Lower leg skin (tissue), 3 donors: ENCODE measurements around the gene WHAMM.

Experiments used
- POLR2A ChIP-seq, 2 donors: fragments of 450-650 bp; IDR thresholded peaks; one replicate each; pipeline ENCODE4 v1.6.1; 2016 to 2017; ENCODE audit warnings: antibody characterized with exemption in 2 of 2, mild to moderate bottlenecking in 1 of 2, moderate library complexity in 1 of 2
- TF ChIP-seq, protein P1 (sequence below), 3 donors: fragments of 450-650 bp; IDR thresholded peaks; one replicate each; pipeline ENCODE4 v1.5.1; 2016; ENCODE audit warnings: antibody characterized with exemption in 3 of 3, mild to moderate bottlenecking in 3 of 3, moderate library complexity in 2 of 3

DNA sequence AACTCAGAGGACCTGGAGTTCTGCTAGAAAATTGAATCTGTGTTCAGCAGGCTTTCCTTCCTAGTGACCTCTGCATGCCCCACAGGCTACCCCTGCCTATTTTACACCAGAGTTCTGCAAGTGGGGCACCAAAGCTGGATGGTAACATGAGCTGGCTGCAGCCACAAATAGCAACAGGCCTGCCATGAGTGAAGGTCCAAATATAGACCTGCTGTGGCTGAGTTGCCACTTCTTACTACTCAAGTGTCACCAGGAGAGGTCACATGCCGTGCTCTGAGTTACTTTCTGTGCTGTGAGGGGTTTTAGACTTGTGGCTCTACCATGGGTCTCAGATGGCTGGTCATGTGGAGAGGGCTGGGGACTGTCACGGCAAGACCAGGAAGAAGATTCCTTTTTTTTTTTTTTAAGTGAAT lies 3.4 kb upstream of the WHAMM start, which contains the start of gene FSD2:
- TF ChIP-seq, protein P1, sequence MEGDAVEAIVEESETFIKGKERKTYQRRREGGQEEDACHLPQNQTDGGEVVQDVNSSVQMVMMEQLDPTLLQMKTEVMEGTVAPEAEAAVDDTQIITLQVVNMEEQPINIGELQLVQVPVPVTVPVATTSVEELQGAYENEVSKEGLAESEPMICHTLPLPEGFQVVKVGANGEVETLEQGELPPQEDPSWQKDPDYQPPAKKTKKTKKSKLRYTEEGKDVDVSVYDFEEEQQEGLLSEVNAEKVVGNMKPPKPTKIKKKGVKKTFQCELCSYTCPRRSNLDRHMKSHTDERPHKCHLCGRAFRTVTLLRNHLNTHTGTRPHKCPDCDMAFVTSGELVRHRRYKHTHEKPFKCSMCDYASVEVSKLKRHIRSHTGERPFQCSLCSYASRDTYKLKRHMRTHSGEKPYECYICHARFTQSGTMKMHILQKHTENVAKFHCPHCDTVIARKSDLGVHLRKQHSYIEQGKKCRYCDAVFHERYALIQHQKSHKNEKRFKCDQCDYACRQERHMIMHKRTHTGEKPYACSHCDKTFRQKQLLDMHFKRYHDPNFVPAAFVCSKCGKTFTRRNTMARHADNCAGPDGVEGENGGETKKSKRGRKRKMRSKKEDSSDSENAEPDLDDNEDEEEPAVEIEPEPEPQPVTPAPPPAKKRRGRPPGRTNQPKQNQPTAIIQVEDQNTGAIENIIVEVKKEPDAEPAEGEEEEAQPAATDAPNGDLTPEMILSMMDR (IDR thresholded peaks at IDR 0.05): no peak
- TF ChIP-seq POLR2A (IDR thresholded peaks at IDR 0.05): no peak
